Stimulated activated CD8-positive, alpha-beta memory T cell treated with anti-CD3 and anti-CD28 coated beads, Interleukin-15, amount 100 ng/mL, for 48 hours (primary cell): Measurements from ENCODE around the gene MAPK9.

ENCODE experiments used
- DNase-seq, 2 donors: peaks; one replicate each; pipeline ENCODE4 v3.0.0-alpha.2; 2020; ENCODE audit warnings: low read depth in 2 of 2

MAPK9 gene

GRCh38 chr5:180291943-180292831, at the start of gene MAPK9:
TSS of gene MAPK9 (minus strand) at chr5:180292083. CDS start at chr5:180280561, 11,522 bp downstream.
- DNase-seq: peak; percentile 77 to 78

- no peak for DNase-seq
These were observed 49.7 kb upstream of the MAPK9 start for GRCh38 chr5:180341595-180341994.

GRCh38 chr5:180340856-180341255, 49.0 kb upstream of the MAPK9 start:
- no peak for DNase-seq

GRCh38 chr5:180339583-180340183, 47.8 kb upstream of the MAPK9 start:
- no peak for DNase-seq

- DNase-seq: no peak
These were observed 46.3 kb upstream of the MAPK9 start for GRCh38 chr5:180338001-180338707.

GRCh38 chr5:180336234-180337020, 44.5 kb upstream of the MAPK9 start:
- no peak for DNase-seq

GRCh38 chr5:180335614-180336233, 43.8 kb upstream of the MAPK9 start:
- DNase-seq: no peak

GRCh38 chr5:180334751-180335613, 43.1 kb upstream of the MAPK9 start:
- no peak for DNase-seq

- DNase-seq: no peak
These were observed 42.3 kb upstream of the MAPK9 start for GRCh38 chr5:180334176-180334575.

- no peak for DNase-seq
These were observed 41.8 kb upstream of the MAPK9 start for GRCh38 chr5:180333661-180334060.

GRCh38 chr5:180332861-180333260, 41.0 kb upstream of the MAPK9 start:
- DNase-seq: no peak

GRCh38 chr5:180332051-180332517, 40.2 kb upstream of the MAPK9 start:
- DNase-seq: no peak

- no peak for DNase-seq
These were observed 39.7 kb upstream of the MAPK9 start for GRCh38 chr5:180331647-180331950.

- no peak for DNase-seq
These were observed 39.1 kb upstream of the MAPK9 start for GRCh38 chr5:180330810-180331646.

GRCh38 chr5:180330270-180330648, 38.4 kb upstream of the MAPK9 start:
- DNase-seq: no peak

- DNase-seq: no peak
These were observed 37.9 kb upstream of the MAPK9 start for GRCh38 chr5:180329606-180330269.

GRCh38 chr5:180329138-180329435, 37.2 kb upstream of the MAPK9 start:
- DNase-seq: no peak

- peak; percentile 61 to 68 for DNase-seq
These were observed 36.6 kb upstream of the MAPK9 start for GRCh38 chr5:180328296-180329137.
